Suppressor macrophage treated with lipopolysaccharide for 4 hours (primary cell): ENCODE measurements around the gene CDYL.
"Not testable (repeated sequence)": the region's sequence is repeated elsewhere in the genome, so short reads cannot be mapped to it uniquely, and the experiment has no call there.

Experiments
- DNase-seq: peaks from one replicate; pipeline ENCODE4 v3.0.0-alpha.2; 2020

CDYL gene

GRCh38 chr6:4969609-4970285, 193.5 kb downstream of the CDYL start:
- DNase-seq, result no peak

- no peak for DNase-seq
Observed at GRCh38 chr6:4970739-4971395, 194.7 kb downstream of the CDYL start.

GRCh38 chr6:4971851-4972250, 195.6 kb downstream of the CDYL start:
- no peak for DNase-seq

GRCh38 chr6:4972438-4972837, 196.2 kb downstream of the CDYL start:
- no peak for DNase-seq

- no peak for DNase-seq
Observed at GRCh38 chr6:4973415-4973814, 197.2 kb downstream of the CDYL start.

- no peak for DNase-seq
Observed at GRCh38 chr6:4973982-4974745, 198.0 kb downstream of the CDYL start.

- no peak for DNase-seq
Observed at GRCh38 chr6:4974962-4975361, 198.8 kb downstream of the CDYL start.

GRCh38 chr6:4975506-4975905, 199.3 kb downstream of the CDYL start:
- DNase-seq, result no peak

- no peak for DNase-seq
Observed at GRCh38 chr6:4977468-4977867, 201.3 kb downstream of the CDYL start.

- no peak for DNase-seq
Observed at GRCh38 chr6:4979426-4979825, 203.2 kb downstream of the CDYL start.

- DNase-seq, result no peak
Observed at GRCh38 chr6:4981761-4982160, 205.6 kb downstream of the CDYL start.

- no peak for DNase-seq
Observed at GRCh38 chr6:4983322-4983721, 207.1 kb downstream of the CDYL start.

- no peak for DNase-seq
Observed at GRCh38 chr6:4986999-4987398, 210.8 kb downstream of the CDYL start.

- DNase-seq, result no peak
Observed at GRCh38 chr6:4987432-4987831, 211.2 kb downstream of the CDYL start.

- DNase-seq, result no peak
Observed at GRCh38 chr6:4994741-4995140, 218.5 kb downstream of the CDYL start.

GRCh38 chr6:4997862-4998261, 221.7 kb downstream of the CDYL start:
- no peak for DNase-seq

GRCh38 chr6:4999586-4999985, 223.4 kb downstream of the CDYL start:
- no peak for DNase-seq

GRCh38 chr6:5003604-5004372, 227.6 kb downstream of the CDYL start, which contains the start of gene RPP40:
TSS of gene RPP40 (minus strand) at chr6:5004037. CDS start at chr6:5004002, 35 bp downstream.
- peak; percentile 98 for DNase-seq

GRCh38 chr6:5004373-5005037, 228.3 kb downstream of the CDYL start:
- DNase-seq, result no peak

- not testable (repeated sequence) for DNase-seq
Observed at GRCh38 chr6:5005038-5005433, 228.8 kb downstream of the CDYL start.
